Endothelial cell of umbilical vein (primary cell): ENCODE results near the gene CCDC187.

Experiments
- CTCF ChIP-seq, 2 donors: IDR thresholded peaks; 1 replicate in 1 of 2; 2 replicates in 1 of 2; pipeline ENCODE4 v1.5.1; 2011; ENCODE audit warnings: low read length in 2 of 2, mild to moderate bottlenecking in 2 of 2, moderate library complexity in 2 of 2, control low read depth in 1 of 2, inconsistent platforms in 1 of 2, low read depth in 1 of 2; ENCODE audit not compliant: insufficient read depth in 1 of 2; ENCODE audit errors: extremely low read depth in 1 of 2
- EZH2 ChIP-seq: IDR thresholded peaks from 2 replicates; pipeline ENCODE4 v1.6.1; 2012; ENCODE audit warnings: borderline replicate concordance, low read depth, mild to moderate bottlenecking, moderate library complexity, low read length, inconsistent platforms; ENCODE audit not compliant: severe bottlenecking
- FOS ChIP-seq: IDR thresholded peaks from 2 replicates; pipeline ENCODE4 v1.6.1; 2011; ENCODE audit warnings: mild to moderate bottlenecking, low read length, moderate library complexity, borderline replicate concordance; ENCODE audit not compliant: insufficient read depth
- MYC ChIP-seq: IDR thresholded peaks from one replicate; pipeline ENCODE4 v1.6.1; 2011; ENCODE audit warnings: mild to moderate bottlenecking, low read depth, low read length
- POLR2A ChIP-seq: IDR thresholded peaks from 2 replicates; pipeline ENCODE4 v1.6.1; 2012; ENCODE audit warnings: low read depth, mild to moderate bottlenecking, control low read depth, low read length
- POLR2AphosphoS5 ChIP-seq: IDR thresholded peaks from 2 replicates; pipeline ENCODE4 v1.6.1; 2012; ENCODE audit warnings: low read depth, mild to moderate bottlenecking, control low read depth, low read length, moderate library complexity; ENCODE audit not compliant: insufficient read depth
- TF ChIP-seq, protein P1 (sequence below): IDR thresholded peaks from 2 replicates; pipeline ENCODE4 v1.6.1; 2011; ENCODE audit not compliant: insufficient read depth, insufficient read length

GRCh38 chr9:136308006-136308701 is 4.3 kb upstream of the CCDC187 start:
- TF ChIP-seq POLR2A = no peak
- TF ChIP-seq, protein P1, sequence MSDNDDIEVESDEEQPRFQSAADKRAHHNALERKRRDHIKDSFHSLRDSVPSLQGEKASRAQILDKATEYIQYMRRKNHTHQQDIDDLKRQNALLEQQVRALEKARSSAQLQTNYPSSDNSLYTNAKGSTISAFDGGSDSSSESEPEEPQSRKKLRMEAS = no peak
- TF ChIP-seq POLR2AphosphoS5 = no peak
- TF ChIP-seq CTCF (IDR thresholded peaks at IDR 0.05; ENCODE audit: extremely low read depth in 1 of 2, insufficient read depth in 1 of 2, low read depth in 1 of 2, low read length in 2 of 2) = no peak
- TF ChIP-seq EZH2 = no peak
- no peak for TF ChIP-seq FOS
- no peak for TF ChIP-seq MYC
